Endothelial cell of umbilical vein (primary cell): ENCODE measurements around the gene STAB1. TPM values are rescaled to one million over a fixed set of nuclear protein-coding genes. Genes with fewer than 3 reads are reported as not detected.

Experiments
- BruUV-seq: library from RNA; stranded (reverse); fragments of 400-500 nt; replicated peaks from 2 replicates; lab custom pipeline; 2021; lab: Mats Ljungman, UMichigan
- CTCF ChIA-PET: fragments of 300-600, 350-600 bp; sonication (Branson Sonifier 250); formaldehyde crosslinking; loops from one replicate; lab custom pipeline; 2021; ENCODE audit warnings: antibody characterized with exemption, inconsistent platforms; lab: Charles Lee
- POLR2A ChIA-PET: fragments of 300-600, 350-600 bp; sonication (Branson Sonifier 250); formaldehyde crosslinking; loops from one replicate; lab custom pipeline; 2021; ENCODE audit warnings: antibody characterized with exemption, inconsistent platforms; lab: Charles Lee
- DNase-seq: peaks from one replicate; pipeline ENCODE4 v3.0.0-alpha.2; 2011; ENCODE audit warnings: low read depth, low spot score
- FAIRE-seq: peaks from 2 replicates; lab custom pipeline; 2011; peaks lifted over from hg19 to GRCh38; lab: Jason Lieb, UNC
- H2AFZ ChIP-seq: 2 replicates; pipeline ENCODE4 v1.6.0; 2012; ENCODE audit warnings: low read depth, low read length, control low read depth, inconsistent platforms
- H3K27ac ChIP-seq: 2 replicates; pipeline ENCODE4 v1.5.1; 2011; ENCODE audit warnings: low read depth, mild to moderate bottlenecking, control low read depth, low read length, moderate library complexity; ENCODE audit not compliant: insufficient read depth
- H3K27me3 ChIP-seq, 2 experiments: 2 replicates each; pipeline versions ENCODE4 v1.6.0 to v1.6.1; 2011; ENCODE audit warnings: low read length in 2 of 2, mixed read lengths in 1 of 2; ENCODE audit not compliant: control insufficient read depth in 2 of 2, insufficient read depth in 2 of 2
- H3K36me3 ChIP-seq, 2 experiments: 2 replicates in 1 of 2; 3 replicates in 1 of 2; pipeline ENCODE4 v1.5.1; 2011; ENCODE audit warnings: low read length in 2 of 2, mild to moderate bottlenecking in 1 of 2, moderate library complexity in 1 of 2; ENCODE audit not compliant: control insufficient read depth in 2 of 2, insufficient read depth in 2 of 2; ENCODE audit errors: extremely low read depth in 1 of 2
- H3K4me1 ChIP-seq: 3 replicates; pipeline ENCODE4 v1.5.1; 2011; ENCODE audit warnings: mild to moderate bottlenecking, low read length; ENCODE audit not compliant: control insufficient read depth, insufficient read depth; ENCODE audit errors: extremely low read depth
- H3K4me2 ChIP-seq: 2 replicates; pipeline ENCODE4 v1.6.1; 2011; ENCODE audit warnings: low read length, control low read depth, mixed read lengths; ENCODE audit not compliant: insufficient read depth
- H3K4me3 ChIP-seq, 3 experiments: fragments of 200-600 bp in 1 of 3; sonication (generic), shearing (Covaris generic) in 1 of 3; replicated peaks in 1 of 3; 2 replicates each; pipeline ENCODE4 v1.5.1; 2011 to 2016; ENCODE audit warnings: control low read depth in 3 of 3, low read length in 3 of 3, mild to moderate bottlenecking in 2 of 3, inconsistent platforms in 1 of 3, low read depth in 1 of 3, moderate library complexity in 1 of 3; ENCODE audit not compliant: insufficient read depth in 1 of 3
- H3K79me2 ChIP-seq: 2 replicates; pipeline ENCODE4 v1.6.0; 2012; ENCODE audit warnings: low read length, inconsistent platforms; ENCODE audit not compliant: control insufficient read depth, insufficient read depth
- H3K9ac ChIP-seq: replicated peaks from 2 replicates; pipeline ENCODE3; 2011; ENCODE audit warnings: low read length, control low read depth; ENCODE audit not compliant: insufficient read depth; ENCODE audit errors: extremely low read depth
- H3K9me1 ChIP-seq: replicated peaks from 3 replicates; pipeline ENCODE4 v1.6.0; 2011; ENCODE audit warnings: mild to moderate bottlenecking, low read length; ENCODE audit not compliant: control insufficient read depth, insufficient read depth; ENCODE audit errors: extremely low read depth
- H3K9me3 ChIP-seq: replicated peaks from 2 replicates; pipeline ENCODE4 v1.5.1; 2012; ENCODE audit warnings: low read length, inconsistent platforms; ENCODE audit not compliant: control insufficient read depth, insufficient read depth
- H4K20me1 ChIP-seq: replicated peaks from 2 replicates; pipeline ENCODE3; 2011; ENCODE audit warnings: mild to moderate bottlenecking, low read length; ENCODE audit not compliant: control insufficient read depth, insufficient read depth; ENCODE audit errors: extremely low read depth
- EZH2 ChIP-seq: IDR thresholded peaks from 2 replicates; pipeline ENCODE4 v1.6.1; 2012; ENCODE audit warnings: borderline replicate concordance, low read depth, mild to moderate bottlenecking, moderate library complexity, low read length, inconsistent platforms; ENCODE audit not compliant: severe bottlenecking
- FOS ChIP-seq: IDR thresholded peaks from 2 replicates; pipeline ENCODE4 v1.6.1; 2011; ENCODE audit warnings: mild to moderate bottlenecking, low read length, moderate library complexity, borderline replicate concordance; ENCODE audit not compliant: insufficient read depth
- GATA2 ChIP-seq: IDR thresholded peaks from 2 replicates; pipeline ENCODE4 v1.7.0; 2011; ENCODE audit warnings: low read depth, mild to moderate bottlenecking, moderate library complexity, mixed read lengths, low read length; ENCODE audit not compliant: insufficient read length, insufficient read depth
- JUN ChIP-seq: IDR thresholded peaks from 2 replicates; pipeline ENCODE4 v1.6.1; 2011; ENCODE audit warnings: borderline replicate concordance, low read depth; ENCODE audit not compliant: insufficient read length, insufficient read depth
- MAX ChIP-seq: IDR thresholded peaks from 2 replicates; pipeline ENCODE4 v1.6.1; 2011; ENCODE audit not compliant: insufficient read depth, insufficient read length
- MYC ChIP-seq: IDR thresholded peaks from one replicate; pipeline ENCODE4 v1.6.1; 2011; ENCODE audit warnings: mild to moderate bottlenecking, low read depth, low read length
- POLR2A ChIP-seq: IDR thresholded peaks from 2 replicates; pipeline ENCODE4 v1.6.1; 2012; ENCODE audit warnings: low read depth, mild to moderate bottlenecking, control low read depth, low read length
- POLR2AphosphoS5 ChIP-seq: IDR thresholded peaks from 2 replicates; pipeline ENCODE4 v1.6.1; 2012; ENCODE audit warnings: low read depth, mild to moderate bottlenecking, control low read depth, low read length, moderate library complexity; ENCODE audit not compliant: insufficient read depth
- dilution Hi-C: fragments of 300-500 bp; cut with MboI; formaldehyde crosslinking; loops from one replicate; pipeline ENCODE4 v1.15.0; 2019; ENCODE audit warnings: low sequenced_read_pairs; ENCODE audit not compliant: extremely low pct_ligation_motif_present
- intact Hi-C: fragments of 100-400 bp; cut with micrococcal nuclease; formaldehyde crosslinking; loops from one replicate; pipeline ENCODE4 v1.10.0; 2022
- polyA plus RNA-seq, 4 experiments: library from polyadenylated mRNA; depleted of rRNA in 3 of 4; stranded (reverse) in 3 of 4; unstranded in 1 of 4; fragments of >200 nt; gene quantifications; 2 replicates each; pipeline versions ENCODE4 v1.2.1 to v1.2.3, GENCODE V29; 2011 to 2012; ENCODE audit warnings: missing spikeins in 1 of 4
- total RNA-seq: library from RNA; stranded (reverse); gene quantifications from 2 replicates; pipeline ENCODE4 v1.2.3, GENCODE V29; 2021
- TF ChIP-seq, protein P1 (sequence below), 2 donors: IDR thresholded peaks; 1 replicate in 1 of 2; 2 replicates in 1 of 2; pipeline ENCODE4 v1.5.1; 2011; ENCODE audit warnings: low read length in 2 of 2, mild to moderate bottlenecking in 2 of 2, moderate library complexity in 2 of 2, control low read depth in 1 of 2, inconsistent platforms in 1 of 2, low read depth in 1 of 2; ENCODE audit not compliant: insufficient read depth in 1 of 2; ENCODE audit errors: extremely low read depth in 1 of 2

The STAB1 gene
- total and polyA plus RNA-seq, 2 donors (not counting 3 experiments of a cell fraction or from before 2014, with no cell fraction given): 369 TPM

GRCh38 chr3:52561028-52561747 lies 66.0 kb downstream of the STAB1 start:
- Histone ChIP-seq H3K27me3 (no peaks in the 10 kb centered on the region), H3K4me2 (no peak overlapping the region), H3K79me2 (peaks cover 2% of the 10 kb centered on the region), H4K20me1 (no peaks in the 10 kb centered on the region), H3K4me1 (no peaks in the 10 kb centered on the region), H3K9me3 (no peaks in the 10 kb centered on the region), H3K27ac (no peak overlapping the region), H3K9ac (no peak overlapping the region), H3K9me1 (no peaks in the 10 kb centered on the region), H3K4me3 (no peak overlapping the region), H2AFZ (no peak overlapping the region), H3K36me3 (peaks cover 19 to 30% of the 10 kb centered on the region in 2 experiments)
- dilution Hi-C loops (no loop called here), intact Hi-C loops (no loop called here)
- DNase-seq (no peak), FAIRE-seq (no peak)
- ChIA-PET POLR2A (no interaction called here), CTCF (interaction anchor here (0.8 to 1.3 kb wide), 2 partner anchors 10 to 12 kb away, joined by 4 read pairs; no protein-coding TSS in a partner anchor)
- TF ChIP-seq FOS: no peak
- TF ChIP-seq, protein P1, sequence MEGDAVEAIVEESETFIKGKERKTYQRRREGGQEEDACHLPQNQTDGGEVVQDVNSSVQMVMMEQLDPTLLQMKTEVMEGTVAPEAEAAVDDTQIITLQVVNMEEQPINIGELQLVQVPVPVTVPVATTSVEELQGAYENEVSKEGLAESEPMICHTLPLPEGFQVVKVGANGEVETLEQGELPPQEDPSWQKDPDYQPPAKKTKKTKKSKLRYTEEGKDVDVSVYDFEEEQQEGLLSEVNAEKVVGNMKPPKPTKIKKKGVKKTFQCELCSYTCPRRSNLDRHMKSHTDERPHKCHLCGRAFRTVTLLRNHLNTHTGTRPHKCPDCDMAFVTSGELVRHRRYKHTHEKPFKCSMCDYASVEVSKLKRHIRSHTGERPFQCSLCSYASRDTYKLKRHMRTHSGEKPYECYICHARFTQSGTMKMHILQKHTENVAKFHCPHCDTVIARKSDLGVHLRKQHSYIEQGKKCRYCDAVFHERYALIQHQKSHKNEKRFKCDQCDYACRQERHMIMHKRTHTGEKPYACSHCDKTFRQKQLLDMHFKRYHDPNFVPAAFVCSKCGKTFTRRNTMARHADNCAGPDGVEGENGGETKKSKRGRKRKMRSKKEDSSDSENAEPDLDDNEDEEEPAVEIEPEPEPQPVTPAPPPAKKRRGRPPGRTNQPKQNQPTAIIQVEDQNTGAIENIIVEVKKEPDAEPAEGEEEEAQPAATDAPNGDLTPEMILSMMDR (IDR thresholded peaks at IDR 0.05; ENCODE audit: extremely low read depth in 1 of 2, insufficient read depth in 1 of 2, low read depth in 1 of 2, low read length in 2 of 2): no peak
- TF ChIP-seq POLR2A: no peak
- no peak for TF ChIP-seq MYC
- no peak for TF ChIP-seq GATA2
- TF ChIP-seq JUN: no peak
- TF ChIP-seq EZH2: no peak
- TF ChIP-seq MAX: no peak
- TF ChIP-seq POLR2AphosphoS5: no peak
- no TSS peak for BruUV-seq
